Activated naive CD4-positive, alpha-beta T cell treated with anti-CD3 and anti-CD28 coated beads for 36 hours (primary cell): ENCODE results near the gene BRINP3. TPM values are rescaled to one million over a fixed set of nuclear protein-coding genes. Genes with fewer than 3 reads are reported as not detected.
A peak's percentile ranks its signal among the peaks of the same experiment; 100 is the strongest.
"Not testable (repeated sequence)": the region's sequence is repeated elsewhere in the genome, so short reads cannot be mapped to it uniquely, and the experiment has no call there.

ENCODE experiments used
- CTCF ChIA-PET: fragments of 350-600 bp; sonication (Branson Sonifier 250); formaldehyde crosslinking; loops from one replicate; lab custom pipeline; 2021; ENCODE audit warnings: antibody characterized with exemption; lab: Charles Lee
- DNase-seq: peaks from one replicate; pipeline ENCODE4 v3.0.0-alpha.2; 2020
- H3K27ac Mint-ChIP-seq: one replicate; pipeline ENCODE4 v1.8.0; 2021; ENCODE audit warnings: mild to moderate bottlenecking, mixed read lengths
- H3K27me3 Mint-ChIP-seq: one replicate; pipeline ENCODE4 v1.8.0; 2021; ENCODE audit warnings: low read depth, mixed read lengths
- H3K36me3 Mint-ChIP-seq: one replicate; pipeline ENCODE4 v1.8.0; 2021; ENCODE audit warnings: low read depth, mixed read lengths
- H3K4me1 Mint-ChIP-seq: one replicate; pipeline ENCODE4 v1.8.0; 2021; ENCODE audit warnings: low read depth, mixed read lengths
- H3K4me3 Mint-ChIP-seq: one replicate; pipeline ENCODE4 v1.8.0; 2021; ENCODE audit warnings: mild to moderate bottlenecking, moderate library complexity, mixed read lengths
- H3K9me3 Mint-ChIP-seq: one replicate; pipeline ENCODE4 v1.8.0; 2021; ENCODE audit warnings: mixed read lengths
- intact Hi-C: fragments of 100-400 bp; cut with micrococcal nuclease; formaldehyde crosslinking; loops from one replicate; pipeline ENCODE4 v1.15.1; 2023
- total RNA-seq, 2 experiments: library from RNA; stranded (reverse); gene quantifications; one replicate each; pipeline ENCODE4 v1.2.3, GENCODE V29; 2021

The BRINP3 gene
- total RNA-seq, 2 experiments from 2014 or later: not detected

- DNase-seq, CTCF ChIA-PET, intact Hi-C loops, H3K27ac Mint-ChIP-seq, H3K4me3 Mint-ChIP-seq, H3K9me3 Mint-ChIP-seq, H3K36me3 Mint-ChIP-seq, H3K4me1 Mint-ChIP-seq, H3K27me3 Mint-ChIP-seq: not testable (repeated sequence)
Observed at GRCh38 chr1:190120564-190120963, 357.1 kb downstream of the BRINP3 start.

- Mint-ChIP-seq H3K27ac (no peak overlapping the region), H3K4me3 (no peak overlapping the region), H3K36me3 (no peaks in the 10 kb centered on the region), H3K9me3 (peaks cover 3% of the 10 kb centered on the region), H3K4me1 (no peaks in the 10 kb centered on the region), H3K27me3 (no peaks in the 10 kb centered on the region)
- no peak for DNase-seq
- intact Hi-C loops: no loop called here
- CTCF ChIA-PET: no interaction called here
Observed at GRCh38 chr1:190119683-190120082, 358.0 kb downstream of the BRINP3 start.

DNA sequence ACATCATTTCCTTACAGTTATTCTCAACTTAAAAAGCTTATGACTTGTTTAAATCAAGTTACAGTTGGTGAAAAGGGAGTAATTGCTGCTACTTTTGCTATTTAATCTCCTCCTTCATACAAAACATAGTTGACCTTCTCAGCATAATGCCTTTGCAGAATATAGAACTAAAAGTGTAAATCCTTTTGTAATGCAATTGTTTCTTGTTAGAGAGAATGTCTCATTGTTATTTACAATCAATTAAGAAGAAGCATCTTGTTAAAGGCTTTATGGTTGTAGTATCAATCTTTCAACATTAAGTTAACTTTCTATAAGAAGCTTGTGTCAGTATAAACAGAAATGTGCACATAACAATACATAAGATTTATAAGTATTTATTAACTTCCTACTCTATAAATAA, 360.7 kb downstream of the BRINP3 start:
- H3K27me3 Mint-ChIP-seq: no peaks in the 10 kb centered on the region
- peaks cover 3% of the 10 kb centered on the region for H3K9me3 Mint-ChIP-seq
- no peak for DNase-seq
- H3K4me1 Mint-ChIP-seq: no peaks in the 10 kb centered on the region
- intact Hi-C loops: no loop called here
- H3K36me3 Mint-ChIP-seq: no peaks in the 10 kb centered on the region
- H3K27ac Mint-ChIP-seq: no peak overlapping the region
- H3K4me3 Mint-ChIP-seq: no peak overlapping the region
- CTCF ChIA-PET: no interaction called here

DNA sequence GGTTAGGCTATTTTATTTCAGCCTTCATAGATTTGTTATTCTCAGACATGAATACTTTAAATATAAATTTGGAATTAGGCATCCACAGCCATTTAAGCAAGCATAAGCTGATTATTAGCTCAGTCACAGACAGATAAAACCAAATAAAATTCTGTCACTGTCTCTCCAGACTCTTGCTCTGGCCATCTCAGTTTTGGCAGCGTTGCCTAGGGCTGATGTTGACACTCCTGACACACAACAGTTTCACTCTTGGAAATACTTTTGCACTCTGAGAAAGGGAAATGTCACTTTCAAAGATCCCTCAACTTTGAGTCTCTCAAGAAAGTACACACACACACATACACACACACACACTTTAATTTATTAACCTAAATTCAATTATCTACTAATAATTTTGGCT, 372.7 kb downstream of the BRINP3 start:
- no peak for DNase-seq
- CTCF ChIA-PET: no interaction called here
- Mint-ChIP-seq H3K27ac (no peak overlapping the region), H3K4me1 (no peaks in the 10 kb centered on the region), H3K4me3 (no peak overlapping the region), H3K9me3 (no peaks in the 10 kb centered on the region), H3K27me3 (no peaks in the 10 kb centered on the region), H3K36me3 (no peaks in the 10 kb centered on the region)
- intact Hi-C loops: no loop called here

DNA sequence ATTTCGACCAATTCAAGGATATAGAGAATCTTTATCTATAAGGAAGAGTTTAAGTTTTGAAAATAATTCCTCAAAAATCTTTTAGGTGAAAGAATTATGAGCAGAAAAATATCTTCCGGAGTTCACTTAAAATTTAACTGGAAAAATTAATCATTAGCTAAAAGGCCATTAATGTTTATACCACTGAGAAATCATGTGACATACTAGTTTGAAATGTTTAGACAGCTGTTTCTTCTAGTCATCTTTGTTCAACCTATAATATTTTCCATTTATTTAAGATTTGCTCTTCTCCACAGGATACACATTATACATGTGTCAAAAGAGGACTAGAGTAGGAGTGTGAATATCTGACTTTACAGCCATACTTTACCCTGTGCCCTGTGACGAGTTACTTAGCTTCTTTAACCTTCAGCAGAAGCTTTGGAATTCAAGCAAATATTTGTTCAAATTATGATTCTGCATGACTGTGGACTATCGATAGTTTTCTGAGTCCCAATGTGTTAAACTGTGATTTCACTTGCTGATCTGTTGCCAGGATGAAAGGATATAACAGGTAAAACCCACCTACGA, 374.8 kb downstream of the BRINP3 start:
- no peak for DNase-seq
- no peaks in the 10 kb centered on the region for H3K4me1 Mint-ChIP-seq
- H3K9me3 Mint-ChIP-seq: no peaks in the 10 kb centered on the region
- H3K36me3 Mint-ChIP-seq: no peaks in the 10 kb centered on the region
- no peaks in the 10 kb centered on the region for H3K27me3 Mint-ChIP-seq
- no peak overlapping the region for H3K27ac Mint-ChIP-seq
- CTCF ChIA-PET: no interaction called here
- intact Hi-C loops: no loop called here
- no peak overlapping the region for H3K4me3 Mint-ChIP-seq

GRCh38 chr1:190101756-190102155, 375.9 kb downstream of the BRINP3 start:
- Mint-ChIP-seq H3K4me3 (no peak overlapping the region), H3K36me3 (no peaks in the 10 kb centered on the region), H3K4me1 (no peaks in the 10 kb centered on the region), H3K27me3 (no peaks in the 10 kb centered on the region), H3K27ac (no peak overlapping the region), H3K9me3 (no peaks in the 10 kb centered on the region)
- CTCF ChIA-PET: no interaction called here
- no peak for DNase-seq
- intact Hi-C loops: no loop called here

GRCh38 chr1:190098756-190099155, 378.9 kb downstream of the BRINP3 start:
- no peaks in the 10 kb centered on the region for H3K4me1 Mint-ChIP-seq
- H3K27ac Mint-ChIP-seq: no peak overlapping the region
- no peaks in the 10 kb centered on the region for H3K9me3 Mint-ChIP-seq
- no peaks in the 10 kb centered on the region for H3K36me3 Mint-ChIP-seq
- H3K4me3 Mint-ChIP-seq: no peak overlapping the region
- H3K27me3 Mint-ChIP-seq: no peaks in the 10 kb centered on the region
- CTCF ChIA-PET: no interaction called here
- intact Hi-C loops: no loop called here
- DNase-seq: no peak

GRCh38 chr1:190098107-190098506, 379.6 kb downstream of the BRINP3 start:
- Mint-ChIP-seq H3K27ac (no peak overlapping the region), H3K36me3 (no peaks in the 10 kb centered on the region), H3K27me3 (no peaks in the 10 kb centered on the region), H3K4me3 (no peak overlapping the region), H3K4me1 (no peaks in the 10 kb centered on the region), H3K9me3 (no peaks in the 10 kb centered on the region)
- CTCF ChIA-PET: no interaction called here
- DNase-seq: no peak
- intact Hi-C loops: no loop called here

GRCh38 chr1:190095596-190095995, 382.1 kb downstream of the BRINP3 start:
- Mint-ChIP-seq H3K36me3 (no peaks in the 10 kb centered on the region), H3K9me3 (peaks cover 2% of the 10 kb centered on the region)
- intact Hi-C loops: no loop called here

DNA sequence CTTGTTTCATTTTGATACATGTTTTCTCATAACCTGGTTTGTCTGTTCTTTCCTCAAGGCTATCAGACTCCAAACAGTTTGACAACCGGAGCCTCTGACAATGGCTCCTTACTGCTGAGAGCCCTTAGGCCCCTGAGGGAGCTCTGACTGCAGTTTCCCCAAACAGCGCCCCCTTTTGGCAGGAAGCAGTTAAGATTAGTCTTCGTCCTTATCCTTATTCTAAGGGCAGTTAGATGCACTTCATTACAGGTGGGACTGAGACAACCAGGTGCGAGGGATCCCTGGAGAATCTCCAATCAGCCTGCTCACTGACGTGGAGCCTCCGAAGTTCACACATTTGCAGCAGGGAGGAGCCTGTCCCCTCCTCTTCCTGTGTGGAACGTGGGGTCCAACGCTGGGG, 393.1 kb downstream of the BRINP3 start:
- intact Hi-C loops: no loop called here
- CTCF ChIA-PET: no interaction called here

More at GRCh38 chr1:190095596-190095995, 382.1 kb downstream of the BRINP3 start:
- Mint-ChIP-seq H3K27me3 (no peaks in the 10 kb centered on the region), H3K27ac (no peak overlapping the region), H3K4me3 (no peak overlapping the region), H3K4me1 (no peaks in the 10 kb centered on the region)
- no peak for DNase-seq
- CTCF ChIA-PET: no interaction called here

DNA sequence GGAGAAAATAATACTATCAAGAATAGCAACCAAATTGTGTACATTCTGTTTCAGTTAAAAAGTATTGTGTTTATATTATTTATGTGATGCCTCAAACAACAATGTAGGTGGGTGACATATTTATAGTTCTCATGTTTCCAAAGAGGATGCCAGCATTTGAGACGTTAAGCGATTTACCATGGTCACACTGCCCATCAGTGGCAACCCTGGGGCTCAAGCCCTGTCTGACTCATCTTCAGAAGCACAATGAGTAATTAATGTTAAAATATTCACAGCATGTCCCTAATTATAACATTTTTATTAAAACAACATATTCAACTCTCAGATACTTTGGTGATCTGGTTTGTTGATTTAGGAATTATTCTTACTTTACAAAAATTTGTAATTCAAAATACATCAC, 409.4 kb downstream of the BRINP3 start:
- intact Hi-C loops: no loop called here
- Mint-ChIP-seq H3K9me3 (peaks cover 4% of the 10 kb centered on the region), H3K27ac (no peak overlapping the region), H3K4me3 (no peak overlapping the region), H3K36me3 (no peaks in the 10 kb centered on the region), H3K4me1 (no peaks in the 10 kb centered on the region), H3K27me3 (no peaks in the 10 kb centered on the region)
- no peak for DNase-seq
- CTCF ChIA-PET: no interaction called here

More for the DNA sequence above, 393.1 kb downstream of the BRINP3 start:
- H3K36me3 Mint-ChIP-seq: no peaks in the 10 kb centered on the region
- DNase-seq: no peak
- no peak overlapping the region for H3K27ac Mint-ChIP-seq
- peaks cover 4% of the 10 kb centered on the region for H3K9me3 Mint-ChIP-seq
- H3K27me3 Mint-ChIP-seq: no peaks in the 10 kb centered on the region
- H3K4me1 Mint-ChIP-seq: no peaks in the 10 kb centered on the region
- no peak overlapping the region for H3K4me3 Mint-ChIP-seq

DNA sequence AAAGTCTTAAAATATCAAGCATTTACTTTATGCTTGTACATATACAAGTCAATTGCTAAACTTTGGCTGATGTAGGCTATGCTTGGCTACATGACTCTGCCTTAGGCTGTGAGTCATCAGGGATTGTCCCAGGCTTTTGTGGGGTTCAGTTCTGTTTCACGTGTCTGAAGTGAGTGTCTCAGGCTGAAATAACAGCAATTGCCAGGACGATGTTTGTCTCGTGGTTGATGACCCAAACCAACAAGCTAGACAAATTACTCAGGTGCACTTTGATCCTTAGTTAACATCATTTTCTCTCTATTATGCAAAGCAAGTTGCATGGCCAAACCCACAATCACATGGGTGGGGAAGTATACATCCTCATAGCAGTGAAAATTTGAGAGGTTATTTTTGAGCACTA, 410.1 kb downstream of the BRINP3 start:
- intact Hi-C loops: no loop called here
- Mint-ChIP-seq H3K4me1 (no peaks in the 10 kb centered on the region), H3K4me3 (no peak overlapping the region), H3K9me3 (peaks cover 6% of the 10 kb centered on the region), H3K36me3 (no peaks in the 10 kb centered on the region), H3K27ac (no peak overlapping the region), H3K27me3 (no peaks in the 10 kb centered on the region)
- peak; percentile 15 for DNase-seq
- CTCF ChIA-PET: no interaction called here

- H3K4me1 Mint-ChIP-seq: no peaks in the 10 kb centered on the region
- DNase-seq: no peak
- peaks cover 5% of the 10 kb centered on the region for H3K9me3 Mint-ChIP-seq
- no peaks in the 10 kb centered on the region for H3K27me3 Mint-ChIP-seq
- no peaks in the 10 kb centered on the region for H3K36me3 Mint-ChIP-seq
- H3K27ac Mint-ChIP-seq: no peak overlapping the region
- no peak overlapping the region for H3K4me3 Mint-ChIP-seq
- intact Hi-C loops: no loop called here
- CTCF ChIA-PET: no interaction called here
Observed at GRCh38 chr1:190066011-190066410, 411.7 kb downstream of the BRINP3 start.
